GM12878 (cell line): Measurements from ENCODE around the gene APOBEC3H. TPM values are rescaled to one million over a fixed set of nuclear protein-coding genes. Genes with fewer than 3 reads are reported as not detected.
A peak's percentile ranks its signal among the peaks of the same experiment; 100 is the strongest.

ENCODE experiments used
- BMI1 ChIP-seq: fragments of 450-650 bp; IDR thresholded peaks from 2 replicates; pipeline ENCODE4 v1.6.1; 2016; ENCODE audit warnings: mild to moderate bottlenecking, moderate library complexity, borderline replicate concordance
- CHD4 ChIP-seq: fragments of 200-600 bp; sonication (generic); IDR thresholded peaks from 2 replicates; pipeline ENCODE4 v1.6.1; 2016; ENCODE audit warnings: mild to moderate bottlenecking
- EED ChIP-seq: sonication (generic); IDR thresholded peaks from 2 replicates; pipeline ENCODE4 v1.6.1; 2016; ENCODE audit warnings: antibody characterized with exemption, low read depth
- EGR1 ChIP-seq, 2 experiments: IDR thresholded peaks; 1 replicate in 1 of 2; 2 replicates in 1 of 2; pipeline ENCODE4 v1.6.1; 2011 to 2012; ENCODE audit warnings: low read depth in 2 of 2, low read length in 2 of 2, borderline replicate concordance in 1 of 2, mild to moderate bottlenecking in 1 of 2, moderate library complexity in 1 of 2
- LARP7 ChIP-seq: fragments of 450-650 bp; IDR thresholded peaks from 2 replicates; pipeline ENCODE4 v1.6.1; 2017; ENCODE audit warnings: mild to moderate bottlenecking
- NFYB ChIP-seq: IDR thresholded peaks from 2 replicates; pipeline ENCODE4 v1.6.1; 2011; ENCODE audit warnings: low read depth, mild to moderate bottlenecking, low read length, improper control_type of control experiment, moderate library complexity; ENCODE audit not compliant: insufficient read depth
- POLR2A ChIP-seq: IDR thresholded peaks from 2 replicates; pipeline ENCODE4 v1.6.1; 2011; ENCODE audit warnings: low read depth, mild to moderate bottlenecking, low read length
- SMAD5 ChIP-seq: IDR thresholded peaks from 2 replicates; pipeline ENCODE4 v1.6.1; 2016; ENCODE audit warnings: antibody characterized with exemption, low read depth
- SP1 ChIP-seq: IDR thresholded peaks from one replicate; pipeline ENCODE4 v1.6.1; 2011; ENCODE audit warnings: low read depth, low read length
- SUPT20H ChIP-seq: IDR thresholded peaks from 2 replicates; pipeline ENCODE4 v1.6.1; 2011; ENCODE audit warnings: low read depth, mild to moderate bottlenecking, low read length, moderate library complexity, borderline replicate concordance; ENCODE audit not compliant: control insufficient read depth
- ZBED1 ChIP-seq: IDR thresholded peaks from 2 replicates; pipeline ENCODE4 v1.6.1; 2016; ENCODE audit warnings: borderline replicate concordance
- ZBTB11 ChIP-seq: fragments of 450-650 bp; formaldehyde crosslinking; IDR thresholded peaks from 2 replicates; pipeline ENCODE4 v1.5.0; 2022; ENCODE audit warnings: mild to moderate bottlenecking, missing genetic modification characterization
- polyA plus RNA-seq, 11 experiments: library from polyadenylated mRNA; depleted of rRNA in 4 of 11; unstranded in 6 of 11; stranded (reverse) in 5 of 11; fragments of >200 nt; fragmentation: Nextera tagmentation in 4 of 11; fragmentation: Illumina TruSeq in 1 of 11; extraction: Ambion mirVana in 4 of 11; extraction: Trizol in 1 of 11; gene quantifications; 1 replicate in 1 of 11; 2 replicates in 10 of 11; pipeline versions ENCODE4 v1.2.1 to v1.2.3, GENCODE V29; 2011 to 2016; ENCODE audit warnings: inconsistent platforms in 2 of 11, missing spikeins in 2 of 11, low read depth in 1 of 11
- small RNA-seq: library from RNA; depleted of rRNA; stranded (forward); fragments of <200 nt; gene quantifications from one replicate; pipeline ENCODE3, GENCODE V24; 2014
- total RNA-seq, 4 experiments: library from RNA; depleted of rRNA in 3 of 4; stranded (reverse); fragments of >200 nt in 3 of 4; fragmentation: Illumina TruSeq in 1 of 4; extraction: Trizol in 1 of 4; gene quantifications; 2 replicates each; pipeline versions ENCODE4 v1.2.1 to v1.2.3, GENCODE V29; 2013 to 2021
- TF ChIP-seq, protein P1 (sequence below): fragments of 150-350 bp; IDR thresholded peaks from 2 replicates; pipeline ENCODE4 v1.6.1; 2014; ENCODE audit warnings: mild to moderate bottlenecking, low read depth, low read length

The APOBEC3H gene
- total and polyA plus RNA-seq, 10 of the 15 experiments (the other 5 are each of a cell fraction or from before 2014, with no cell fraction given): 7.5 to 23.0 (median 14.8) TPM

DNA sequence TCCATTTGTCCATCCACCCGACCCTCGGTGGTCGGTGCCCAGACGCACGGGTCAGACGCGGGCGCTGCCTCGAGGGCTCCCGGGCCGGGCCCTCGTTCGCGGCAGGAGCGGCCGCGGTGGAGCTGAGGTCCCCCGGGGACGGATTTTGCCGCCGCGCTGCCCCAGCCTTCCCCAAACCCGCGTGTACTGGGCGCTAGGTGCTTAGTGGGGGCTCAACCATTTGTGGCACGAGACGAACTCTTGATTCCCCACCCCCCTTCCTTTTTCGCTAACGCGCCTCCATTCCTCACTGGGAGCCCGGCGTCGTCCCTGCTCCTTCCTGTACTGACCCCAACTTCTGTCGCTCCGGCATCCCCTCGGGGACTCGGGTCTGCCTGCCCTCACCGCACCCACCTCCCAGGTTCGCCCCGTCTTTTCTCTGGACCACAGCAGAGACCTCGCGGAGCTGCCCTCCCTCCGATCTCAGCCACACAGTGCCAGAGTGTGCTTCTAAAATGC is 56.2 kb downstream of the APOBEC3H start (continued):
- TF ChIP-seq ZBTB11 (no peak), NFYB (no peak), EED (no peak), CHD4 (no peak), SUPT20H (no peak), BMI1 (0 out of 2 replicates have a peak, but pooled peaks have one; percentile 37), ZBED1 (no peak), LARP7 (0 out of 2 replicates have a peak, but pooled peaks have one; percentile 7), SP1 (no peak), EGR1 (IDR thresholded peaks at IDR 0.05; ENCODE audit: borderline replicate concordance in 1 of 2, low read depth in 2 of 2, low read length in 2 of 2) (no peak), POLR2A (no peak), SMAD5 (no peak)
- TF ChIP-seq, protein P1, sequence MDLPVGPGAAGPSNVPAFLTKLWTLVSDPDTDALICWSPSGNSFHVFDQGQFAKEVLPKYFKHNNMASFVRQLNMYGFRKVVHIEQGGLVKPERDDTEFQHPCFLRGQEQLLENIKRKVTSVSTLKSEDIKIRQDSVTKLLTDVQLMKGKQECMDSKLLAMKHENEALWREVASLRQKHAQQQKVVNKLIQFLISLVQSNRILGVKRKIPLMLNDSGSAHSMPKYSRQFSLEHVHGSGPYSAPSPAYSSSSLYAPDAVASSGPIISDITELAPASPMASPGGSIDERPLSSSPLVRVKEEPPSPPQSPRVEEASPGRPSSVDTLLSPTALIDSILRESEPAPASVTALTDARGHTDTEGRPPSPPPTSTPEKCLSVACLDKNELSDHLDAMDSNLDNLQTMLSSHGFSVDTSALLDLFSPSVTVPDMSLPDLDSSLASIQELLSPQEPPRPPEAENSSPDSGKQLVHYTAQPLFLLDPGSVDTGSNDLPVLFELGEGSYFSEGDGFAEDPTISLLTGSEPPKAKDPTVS: no peak

Small RNA genes within 50 kb of the gene (small RNA-seq; reads per million reads assigned to genes)
- gene AL022318.2 (not detected), gene COX5BP7 (not detected)

Other genes starting within 250 kb of the APOBEC3H start
Only the 7 nearest of the 10 such genes appear.
- not detected in 2 replicates for gene APOBEC3A, start 139.6 kb upstream of the APOBEC3H start, total RNA-seq (2014; rRNA removed)
- not detected in 2 replicates for gene APOBEC3A, start 139.6 kb upstream of the APOBEC3H start, total RNA-seq (2014; rRNA removed; fragmentation: Illumina TruSeq; extraction: Trizol)
- gene APOBEC3A, start 139.6 kb upstream of the APOBEC3H start, total RNA-seq (2021): not detected in 2 replicates
- gene APOBEC3A, start 139.6 kb upstream of the APOBEC3H start, polyA plus RNA-seq (2011; rRNA removed): not detected in 2 replicates
- gene APOBEC3A, start 139.6 kb upstream of the APOBEC3H start, polyA plus RNA-seq (2014; fragmentation: Illumina TruSeq; extraction: Trizol): not detected in 2 replicates
- gene APOBEC3A, start 139.6 kb upstream of the APOBEC3H start, polyA plus RNA-seq (2014; fragmentation: Nextera tagmentation; extraction: Ambion mirVana): not detected
- gene APOBEC3A, start 139.6 kb upstream of the APOBEC3H start, polyA plus RNA-seq (2014; rRNA removed): not detected in 2 replicates
- under 1 TPM in 1 of 2 experiments, not detected in 1; 0.20 TPM for gene APOBEC3A, start 139.6 kb upstream of the APOBEC3H start, polyA plus RNA-seq (2016; fragmentation: Nextera tagmentation; extraction: Ambion mirVana)
- 19.1 and 19.4 TPM in 2 replicates for gene APOBEC3B, start 114.9 kb upstream of the APOBEC3H start, total RNA-seq (2014; rRNA removed)
- gene APOBEC3B, start 114.9 kb upstream of the APOBEC3H start, total RNA-seq (2014; rRNA removed; fragmentation: Illumina TruSeq; extraction: Trizol): 2.4 and 2.7 TPM in 2 replicates
- gene APOBEC3B, start 114.9 kb upstream of the APOBEC3H start, total RNA-seq (2021): 24.3 and 26.3 TPM in 2 replicates
- 18.6 and 26.8 TPM in 2 replicates for gene APOBEC3B, start 114.9 kb upstream of the APOBEC3H start, polyA plus RNA-seq (2011; rRNA removed)
- gene APOBEC3B, start 114.9 kb upstream of the APOBEC3H start, polyA plus RNA-seq (2014; fragmentation: Illumina TruSeq; extraction: Trizol): 24.8 and 31.5 TPM in 2 replicates
- 10 to 100 TPM; 56.6 to 75.1 TPM for gene APOBEC3B, start 114.9 kb upstream of the APOBEC3H start, polyA plus RNA-seq (2014; fragmentation: Nextera tagmentation; extraction: Ambion mirVana)
- 29.6 and 30.4 TPM in 2 replicates for gene APOBEC3B, start 114.9 kb upstream of the APOBEC3H start, polyA plus RNA-seq (2014; rRNA removed)
- gene APOBEC3B, start 114.9 kb upstream of the APOBEC3H start, polyA plus RNA-seq (2016; fragmentation: Nextera tagmentation; extraction: Ambion mirVana): 10 to 100 TPM; 40.7 to 45.1 TPM
- 21.7 and 22.9 TPM in 2 replicates for gene APOBEC3C, start 83.0 kb upstream of the APOBEC3H start, total RNA-seq (2014; rRNA removed)
- gene APOBEC3C, start 83.0 kb upstream of the APOBEC3H start, total RNA-seq (2014; rRNA removed; fragmentation: Illumina TruSeq; extraction: Trizol): 21.5 and 23.3 TPM in 2 replicates
- gene APOBEC3C, start 83.0 kb upstream of the APOBEC3H start, total RNA-seq (2021): 143 and 147 TPM in 2 replicates
- gene APOBEC3C, start 83.0 kb upstream of the APOBEC3H start, polyA plus RNA-seq (2011; rRNA removed): 56.5 and 69.4 TPM in 2 replicates
- gene APOBEC3C, start 83.0 kb upstream of the APOBEC3H start, polyA plus RNA-seq (2014; fragmentation: Illumina TruSeq; extraction: Trizol): 143 and 168 TPM in 2 replicates
- 100 to 1,000 TPM; 258 to 290 TPM for gene APOBEC3C, start 83.0 kb upstream of the APOBEC3H start, polyA plus RNA-seq (2014; fragmentation: Nextera tagmentation; extraction: Ambion mirVana)
- gene APOBEC3C, start 83.0 kb upstream of the APOBEC3H start, polyA plus RNA-seq (2014; rRNA removed): 92.0 and 97.5 TPM in 2 replicates
- 100 to 1,000 TPM; 248 to 271 TPM for gene APOBEC3C, start 83.0 kb upstream of the APOBEC3H start, polyA plus RNA-seq (2016; fragmentation: Nextera tagmentation; extraction: Ambion mirVana)
- gene APOBEC3D, start 76.1 kb upstream of the APOBEC3H start, total RNA-seq (2014; rRNA removed): 13.0 and 14.2 TPM in 2 replicates
- 13.4 and 15.2 TPM in 2 replicates for gene APOBEC3D, start 76.1 kb upstream of the APOBEC3H start, total RNA-seq (2014; rRNA removed; fragmentation: Illumina TruSeq; extraction: Trizol)
- gene APOBEC3D, start 76.1 kb upstream of the APOBEC3H start, total RNA-seq (2021): 26.9 and 27.8 TPM in 2 replicates
- 12.3 and 20.2 TPM in 2 replicates for gene APOBEC3D, start 76.1 kb upstream of the APOBEC3H start, polyA plus RNA-seq (2011; rRNA removed)
- 10.0 and 22.1 TPM in 2 replicates for gene APOBEC3D, start 76.1 kb upstream of the APOBEC3H start, polyA plus RNA-seq (2014; fragmentation: Illumina TruSeq; extraction: Trizol)
- gene APOBEC3D, start 76.1 kb upstream of the APOBEC3H start, polyA plus RNA-seq (2014; fragmentation: Nextera tagmentation; extraction: Ambion mirVana): 1 to 10 TPM; 8.9 to 9.6 TPM
- gene APOBEC3D, start 76.1 kb upstream of the APOBEC3H start, polyA plus RNA-seq (2014; rRNA removed): 17.1 and 17.3 TPM in 2 replicates
- gene APOBEC3D, start 76.1 kb upstream of the APOBEC3H start, polyA plus RNA-seq (2016; fragmentation: Nextera tagmentation; extraction: Ambion mirVana): 10 to 100 TPM; 14.9 to 16.0 TPM
- 10.9 and 13.1 TPM in 2 replicates for gene APOBEC3F, start 56.4 kb upstream of the APOBEC3H start, total RNA-seq (2014; rRNA removed)
- 7.4 and 7.7 TPM in 2 replicates for gene APOBEC3F, start 56.4 kb upstream of the APOBEC3H start, total RNA-seq (2014; rRNA removed; fragmentation: Illumina TruSeq; extraction: Trizol)
- gene APOBEC3F, start 56.4 kb upstream of the APOBEC3H start, total RNA-seq (2021): 29.1 and 30.6 TPM in 2 replicates
- gene APOBEC3F, start 56.4 kb upstream of the APOBEC3H start, polyA plus RNA-seq (2011; rRNA removed): 4.7 and 7.8 TPM in 2 replicates
- 13.7 and 17.8 TPM in 2 replicates for gene APOBEC3F, start 56.4 kb upstream of the APOBEC3H start, polyA plus RNA-seq (2014; fragmentation: Illumina TruSeq; extraction: Trizol)
- 1 to 10 TPM; 7.5 to 9.6 TPM for gene APOBEC3F, start 56.4 kb upstream of the APOBEC3H start, polyA plus RNA-seq (2014; fragmentation: Nextera tagmentation; extraction: Ambion mirVana)
- 13.3 and 14.7 TPM in 2 replicates for gene APOBEC3F, start 56.4 kb upstream of the APOBEC3H start, polyA plus RNA-seq (2014; rRNA removed)
- gene APOBEC3F, start 56.4 kb upstream of the APOBEC3H start, polyA plus RNA-seq (2016; fragmentation: Nextera tagmentation; extraction: Ambion mirVana): 10 to 100 TPM; 20.9 to 26.5 TPM
- gene APOBEC3G, start 20.0 kb upstream of the APOBEC3H start, total RNA-seq (2014; rRNA removed): 152 and 164 TPM in 2 replicates
- 127 and 132 TPM in 2 replicates for gene APOBEC3G, start 20.0 kb upstream of the APOBEC3H start, total RNA-seq (2014; rRNA removed; fragmentation: Illumina TruSeq; extraction: Trizol)
- gene APOBEC3G, start 20.0 kb upstream of the APOBEC3H start, total RNA-seq (2021): 102 and 103 TPM in 2 replicates
- 170 and 174 TPM in 2 replicates for gene APOBEC3G, start 20.0 kb upstream of the APOBEC3H start, polyA plus RNA-seq (2011; rRNA removed)
- gene APOBEC3G, start 20.0 kb upstream of the APOBEC3H start, polyA plus RNA-seq (2014; fragmentation: Illumina TruSeq; extraction: Trizol): 168 and 171 TPM in 2 replicates
- gene APOBEC3G, start 20.0 kb upstream of the APOBEC3H start, polyA plus RNA-seq (2014; fragmentation: Nextera tagmentation; extraction: Ambion mirVana): 100 to 1,000 TPM; 146 to 232 TPM
- gene APOBEC3G, start 20.0 kb upstream of the APOBEC3H start, polyA plus RNA-seq (2014; rRNA removed): 170 and 181 TPM in 2 replicates
- gene APOBEC3G, start 20.0 kb upstream of the APOBEC3H start, polyA plus RNA-seq (2016; fragmentation: Nextera tagmentation; extraction: Ambion mirVana): 100 to 1,000 TPM; 151 to 152 TPM
- 6.0 and 7.1 TPM in 2 replicates for gene CBX7, start 55.4 kb downstream of the APOBEC3H start, total RNA-seq (2014; rRNA removed)
- gene CBX7, start 55.4 kb downstream of the APOBEC3H start, total RNA-seq (2014; rRNA removed; fragmentation: Illumina TruSeq; extraction: Trizol): 4.0 and 4.7 TPM in 2 replicates
- gene CBX7, start 55.4 kb downstream of the APOBEC3H start, total RNA-seq (2021): 13.5 and 13.6 TPM in 2 replicates
- 9.7 and 15.2 TPM in 2 replicates for gene CBX7, start 55.4 kb downstream of the APOBEC3H start, polyA plus RNA-seq (2011; rRNA removed)
- 4.7 and 7.6 TPM in 2 replicates for gene CBX7, start 55.4 kb downstream of the APOBEC3H start, polyA plus RNA-seq (2014; fragmentation: Illumina TruSeq; extraction: Trizol)
- gene CBX7, start 55.4 kb downstream of the APOBEC3H start, polyA plus RNA-seq (2014; fragmentation: Nextera tagmentation; extraction: Ambion mirVana): under 1 TPM; 0.18 to 0.64 TPM
- 13.9 and 17.2 TPM in 2 replicates for gene CBX7, start 55.4 kb downstream of the APOBEC3H start, polyA plus RNA-seq (2014; rRNA removed)
- 1 to 10 TPM; 2.7 to 5.1 TPM for gene CBX7, start 55.4 kb downstream of the APOBEC3H start, polyA plus RNA-seq (2016; fragmentation: Nextera tagmentation; extraction: Ambion mirVana)